PC-9 (cell line): ENCODE results near the gene ZDHHC14. TPM values are rescaled to one million over a fixed set of nuclear protein-coding genes. Genes with fewer than 3 reads are reported as not detected.

Experiments
- BruUV-seq: library from RNA; stranded (reverse); fragments of 400-500 nt; replicated peaks from 2 replicates; lab custom pipeline; 2021; lab: Mats Ljungman, UMichigan
- CTCF ChIA-PET: fragments of 300-600 bp; sonication (Branson Sonifier 250); formaldehyde crosslinking; loops from one replicate; lab custom pipeline; 2022; ENCODE audit warnings: antibody characterized with exemption; lab: Charles Lee
- POLR2A ChIA-PET: fragments of 300-600 bp; sonication (Branson Sonifier 250); formaldehyde crosslinking; loops from one replicate; lab custom pipeline; 2022; ENCODE audit warnings: antibody characterized with exemption; ENCODE audit not compliant: unreplicated experiment; lab: Charles Lee
- DNase-seq, 2 experiments: peaks; one replicate each; pipeline versions ENCODE4 v3.0.0 to v3.0.0-alpha.2; 2015 to 2022; ENCODE audit warnings: mixed read lengths in 1 of 2
- H2AFZ ChIP-seq: fragments of 200-600 bp; sonication (generic); 2 replicates; pipeline ENCODE4 v1.8.1; 2017; ENCODE audit warnings: antibody characterized with exemption
- H3F3A ChIP-seq: fragments of 200-600 bp; sonication (generic); 2 replicates; pipeline ENCODE4 v1.8.1; 2017; ENCODE audit warnings: antibody characterized with exemption, mild to moderate bottlenecking, low read depth; ENCODE audit not compliant: insufficient read depth
- H3K27ac ChIP-seq: fragments of 200-600 bp; sonication (generic); 2 replicates; pipeline ENCODE4 v1.6.1; 2016; ENCODE audit warnings: mixed run types
- H3K27me3 ChIP-seq: fragments of 200-600 bp; sonication (generic); 2 replicates; pipeline ENCODE4 v1.6.1; 2016; ENCODE audit warnings: low read depth, mixed run types; ENCODE audit not compliant: insufficient read depth
- H3K36me3 ChIP-seq: fragments of 200-600 bp; sonication (generic); 2 replicates; pipeline ENCODE4 v1.6.1; 2016; ENCODE audit warnings: low read depth, mixed run types
- H3K4me1 ChIP-seq: fragments of 200-600 bp; sonication (generic); replicated peaks from 2 replicates; pipeline ENCODE4 v1.6.1; 2016; ENCODE audit warnings: mixed run types; ENCODE audit not compliant: insufficient read depth
- H3K4me2 ChIP-seq: fragments of 200-600 bp; sonication (generic); 2 replicates; pipeline ENCODE4 v1.6.1; 2017; ENCODE audit warnings: mixed run types
- H3K4me3 ChIP-seq: fragments of 200-600 bp; sonication (generic); 2 replicates; pipeline ENCODE4 v1.6.1; 2016; ENCODE audit warnings: mixed run types
- H3K79me2 ChIP-seq: fragments of 200-600 bp; sonication (generic); 2 replicates; pipeline ENCODE4 v1.6.1; 2017; ENCODE audit warnings: low read depth, mixed run types
- H3K9me2 ChIP-seq: fragments of 200-600 bp; sonication (generic); 2 replicates; pipeline ENCODE4 v1.8.1; 2017; ENCODE audit warnings: mild to moderate bottlenecking; ENCODE audit not compliant: insufficient read depth
- H3K9me3 ChIP-seq: fragments of 200-600 bp; sonication (generic); 2 replicates; pipeline ENCODE4 v1.8.1; 2016; ENCODE audit warnings: low read depth; ENCODE audit not compliant: insufficient read depth
- H4K20me1 ChIP-seq: fragments of 200-600 bp; sonication (generic); 2 replicates; pipeline ENCODE4 v1.8.1; 2017; ENCODE audit not compliant: insufficient read depth
- EZH2 ChIP-seq: fragments of 200-600 bp; sonication (generic); IDR thresholded peaks from 2 replicates; pipeline ENCODE4 v1.8.0; 2017; ENCODE audit warnings: antibody characterized with exemption, low read depth
- intact Hi-C: fragments of 100-400 bp; cut with micrococcal nuclease; formaldehyde crosslinking; loops from one replicate; pipeline ENCODE4 v1.10.0; 2022; ENCODE audit not compliant: unreplicated experiment
- total RNA-seq: library from RNA; stranded (reverse); gene quantifications from 2 replicates; pipeline ENCODE4 v1.2.3, GENCODE V29; 2021
- TF ChIP-seq, protein P1 (sequence below): fragments of 200-600 bp; sonication (generic); conservative IDR thresholded peaks from 2 replicates; pipeline ENCODE4 v1.6.1; 2017; ENCODE audit warnings: mixed run types, antibody characterized with exemption, mild to moderate bottlenecking, moderate library complexity

Gene ZDHHC14
- total RNA-seq, 1 experiment from 2014 or later = 5.6 TPM

DNA sequence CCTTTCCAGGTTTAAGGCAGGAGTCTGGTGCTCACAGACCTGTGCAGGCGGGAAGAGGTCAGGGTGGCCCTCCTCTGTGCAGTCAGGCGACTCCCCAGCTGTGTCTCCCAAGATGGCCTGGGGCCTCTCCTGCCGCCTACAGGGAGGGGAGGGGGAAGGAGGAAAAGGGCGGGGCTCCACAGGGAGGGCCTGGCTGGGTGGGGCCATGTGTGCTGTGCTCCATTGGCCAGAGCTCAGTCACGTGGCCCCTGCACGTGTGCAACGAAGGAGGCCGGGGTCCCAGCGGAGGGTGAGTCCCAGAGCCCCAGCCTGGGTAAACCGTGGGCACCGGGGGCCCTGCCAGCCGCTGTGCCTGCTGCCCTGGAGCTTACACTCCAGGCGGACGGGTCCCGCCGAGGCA lies 211.6 kb downstream of the ZDHHC14 start:
- POLR2A ChIA-PET = no interaction called here
- BruUV-seq = no TSS peak
- CTCF ChIA-PET = no interaction called here
- H3K36me3 ChIP-seq = no peaks in the 10 kb centered on the region
- H3K4me2 ChIP-seq = no peak overlapping the region
- H3K4me1 ChIP-seq = peaks cover 9% of the 10 kb centered on the region
- no peak for DNase-seq
- H4K20me1 ChIP-seq = no peaks in the 10 kb centered on the region
- no peak overlapping the region for H2AFZ ChIP-seq
- intact Hi-C loops = no loop called here
- no peaks in the 10 kb centered on the region for H3K79me2 ChIP-seq
- no peaks in the 10 kb centered on the region for H3K27me3 ChIP-seq
- peaks cover 7% of the 10 kb centered on the region; the same call in 1 of the 2 replicates for H3F3A ChIP-seq
- no peaks in the 10 kb centered on the region for H3K9me2 ChIP-seq
- H3K9me3 ChIP-seq = no peaks in the 10 kb centered on the region
- TF ChIP-seq EZH2 = no peak
- TF ChIP-seq, protein P1, sequence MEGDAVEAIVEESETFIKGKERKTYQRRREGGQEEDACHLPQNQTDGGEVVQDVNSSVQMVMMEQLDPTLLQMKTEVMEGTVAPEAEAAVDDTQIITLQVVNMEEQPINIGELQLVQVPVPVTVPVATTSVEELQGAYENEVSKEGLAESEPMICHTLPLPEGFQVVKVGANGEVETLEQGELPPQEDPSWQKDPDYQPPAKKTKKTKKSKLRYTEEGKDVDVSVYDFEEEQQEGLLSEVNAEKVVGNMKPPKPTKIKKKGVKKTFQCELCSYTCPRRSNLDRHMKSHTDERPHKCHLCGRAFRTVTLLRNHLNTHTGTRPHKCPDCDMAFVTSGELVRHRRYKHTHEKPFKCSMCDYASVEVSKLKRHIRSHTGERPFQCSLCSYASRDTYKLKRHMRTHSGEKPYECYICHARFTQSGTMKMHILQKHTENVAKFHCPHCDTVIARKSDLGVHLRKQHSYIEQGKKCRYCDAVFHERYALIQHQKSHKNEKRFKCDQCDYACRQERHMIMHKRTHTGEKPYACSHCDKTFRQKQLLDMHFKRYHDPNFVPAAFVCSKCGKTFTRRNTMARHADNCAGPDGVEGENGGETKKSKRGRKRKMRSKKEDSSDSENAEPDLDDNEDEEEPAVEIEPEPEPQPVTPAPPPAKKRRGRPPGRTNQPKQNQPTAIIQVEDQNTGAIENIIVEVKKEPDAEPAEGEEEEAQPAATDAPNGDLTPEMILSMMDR = no peak
- H3K4me3 ChIP-seq = no peak overlapping the region
- no peak overlapping the region for H3K27ac ChIP-seq

- intact Hi-C loops = no loop called here
- CTCF ChIA-PET = no interaction called here
These were observed 212.0 kb downstream of the ZDHHC14 start for GRCh38 chr6:157592980-157593379.

DNA sequence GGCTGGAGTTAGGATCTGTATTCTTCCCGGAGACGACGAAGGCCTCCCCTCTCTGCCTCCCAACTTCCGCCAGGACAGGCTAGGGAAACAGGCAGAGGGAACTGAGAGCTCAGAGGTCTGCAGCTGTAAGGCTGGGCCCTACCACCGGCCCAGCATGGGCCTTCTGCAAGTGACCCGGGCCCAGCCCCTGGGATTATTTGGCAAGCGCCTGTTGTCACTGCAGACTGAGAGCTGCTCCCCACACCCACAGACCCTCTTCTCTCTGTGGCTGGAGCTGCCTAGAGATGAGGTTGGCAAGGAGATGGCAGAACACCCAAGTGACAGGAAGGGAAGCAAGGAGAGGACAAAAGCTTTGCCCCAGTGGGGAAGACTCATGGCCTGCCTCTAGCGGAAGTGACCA lies 212.6 kb downstream of the ZDHHC14 start:
- Histone ChIP-seq H2AFZ (no peak overlapping the region), H3K4me3 (no peak overlapping the region), H3K4me2 (no peak overlapping the region), H3F3A (peaks cover 8% of the 10 kb centered on the region; the same call in 1 of the 2 replicates), H3K79me2 (no peaks in the 10 kb centered on the region), H4K20me1 (no peaks in the 10 kb centered on the region), H3K9me2 (no peaks in the 10 kb centered on the region), H3K36me3 (no peaks in the 10 kb centered on the region), H3K4me1 (peaks cover 16% of the 10 kb centered on the region), H3K27ac (no peak overlapping the region), H3K27me3 (no peaks in the 10 kb centered on the region), H3K9me3 (no peaks in the 10 kb centered on the region)
- no peak for TF ChIP-seq EZH2
- TF ChIP-seq, protein P1 = no peak
- ChIA-PET POLR2A (no interaction called here), CTCF (no interaction called here)
- intact Hi-C loops = no loop called here
- no peak for DNase-seq
- no TSS peak for BruUV-seq

More at GRCh38 chr6:157592980-157593379, 212.0 kb downstream of the ZDHHC14 start:
- Histone ChIP-seq H3K27ac (no peak overlapping the region), H3K4me1 (peaks cover 14% of the 10 kb centered on the region), H3F3A (peaks cover 8% of the 10 kb centered on the region; the same call in 1 of the 2 replicates), H4K20me1 (no peaks in the 10 kb centered on the region), H3K36me3 (no peaks in the 10 kb centered on the region), H3K9me3 (no peaks in the 10 kb centered on the region), H3K79me2 (no peaks in the 10 kb centered on the region), H3K4me3 (no peak overlapping the region), H3K4me2 (no peak overlapping the region), H2AFZ (no peak overlapping the region), H3K27me3 (no peaks in the 10 kb centered on the region), H3K9me2 (no peaks in the 10 kb centered on the region)
- POLR2A ChIA-PET = no interaction called here
- no peak for DNase-seq
- TF ChIP-seq, protein P1 = no peak
- TF ChIP-seq EZH2 = no peak
- no TSS peak for BruUV-seq
